Brain microvascular endothelial cell (primary cell): ENCODE data around the gene ST8SIA1.

Experiments
- DNase-seq: peaks from one replicate; pipeline ENCODE4 v3.0.0-alpha.2; 2020
- H3K27ac ChIP-seq: fragments of 250-450 bp; sonication (Bioruptor Pico); 2 replicates; pipeline ENCODE4 v1.5.1; 2020; ENCODE audit warnings: mild to moderate bottlenecking, moderate library complexity
- H3K27me3 ChIP-seq: fragments of 250-450 bp; sonication (Bioruptor Pico); replicated peaks from 2 replicates; pipeline ENCODE4 v1.5.1; 2020; ENCODE audit warnings: mild to moderate bottlenecking
- H3K36me3 ChIP-seq: fragments of 250-450 bp; sonication (Bioruptor Pico); replicated peaks from 2 replicates; pipeline ENCODE4 v1.5.1; 2020; ENCODE audit warnings: mild to moderate bottlenecking
- H3K4me3 ChIP-seq: 2 replicates; pipeline ENCODE4 v1.5.1; 2011; ENCODE audit warnings: low read depth, mild to moderate bottlenecking, control low read depth, low read length, moderate library complexity
- in situ Hi-C: cut with HindIII; loops from 2 replicates; pipeline ENCODE4 v1.10.0; 2017; ENCODE audit warnings: low sequenced_read_pairs, low pct_ligation_motif_present
- TF ChIP-seq, protein P1 (sequence below): IDR thresholded peaks from 2 replicates; pipeline ENCODE4 v1.5.1; 2011; ENCODE audit warnings: low read depth, mild to moderate bottlenecking, moderate library complexity, low read length, control low read depth, inconsistent platforms; ENCODE audit errors: missing control alignments

The ST8SIA1 gene

DNA sequence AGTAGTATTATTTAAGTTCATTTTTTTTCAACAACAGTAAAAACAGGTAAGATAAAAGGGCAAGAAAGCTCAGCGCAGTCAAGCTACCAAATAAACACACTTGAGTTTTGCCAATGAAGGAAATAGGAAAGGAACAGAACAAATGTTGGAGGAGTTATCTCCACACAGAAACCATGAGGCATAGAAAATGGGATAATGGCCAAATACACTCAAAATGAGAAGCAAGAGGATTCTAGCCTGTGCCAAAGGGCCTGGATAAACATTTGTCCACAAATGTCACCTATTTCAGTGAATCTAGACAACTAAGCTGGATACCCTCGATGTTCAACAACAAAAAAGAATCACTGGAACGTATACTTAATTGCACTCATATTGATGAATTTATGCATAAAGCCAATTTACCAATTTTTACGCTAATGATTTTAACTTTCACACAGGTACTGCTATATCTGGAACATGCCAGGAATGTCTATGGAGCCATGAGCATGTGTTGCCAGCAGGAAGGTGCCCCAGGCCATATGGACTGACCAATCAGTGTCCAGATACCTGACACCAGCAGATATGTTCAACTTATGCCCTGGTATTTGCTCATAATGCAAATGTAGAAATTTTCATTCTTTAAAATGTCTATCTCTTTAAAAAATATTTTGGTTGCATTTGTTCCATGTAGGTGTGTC lies 21.1 kb downstream of the ST8SIA1 start:
- TF ChIP-seq, protein P1, sequence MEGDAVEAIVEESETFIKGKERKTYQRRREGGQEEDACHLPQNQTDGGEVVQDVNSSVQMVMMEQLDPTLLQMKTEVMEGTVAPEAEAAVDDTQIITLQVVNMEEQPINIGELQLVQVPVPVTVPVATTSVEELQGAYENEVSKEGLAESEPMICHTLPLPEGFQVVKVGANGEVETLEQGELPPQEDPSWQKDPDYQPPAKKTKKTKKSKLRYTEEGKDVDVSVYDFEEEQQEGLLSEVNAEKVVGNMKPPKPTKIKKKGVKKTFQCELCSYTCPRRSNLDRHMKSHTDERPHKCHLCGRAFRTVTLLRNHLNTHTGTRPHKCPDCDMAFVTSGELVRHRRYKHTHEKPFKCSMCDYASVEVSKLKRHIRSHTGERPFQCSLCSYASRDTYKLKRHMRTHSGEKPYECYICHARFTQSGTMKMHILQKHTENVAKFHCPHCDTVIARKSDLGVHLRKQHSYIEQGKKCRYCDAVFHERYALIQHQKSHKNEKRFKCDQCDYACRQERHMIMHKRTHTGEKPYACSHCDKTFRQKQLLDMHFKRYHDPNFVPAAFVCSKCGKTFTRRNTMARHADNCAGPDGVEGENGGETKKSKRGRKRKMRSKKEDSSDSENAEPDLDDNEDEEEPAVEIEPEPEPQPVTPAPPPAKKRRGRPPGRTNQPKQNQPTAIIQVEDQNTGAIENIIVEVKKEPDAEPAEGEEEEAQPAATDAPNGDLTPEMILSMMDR: no peak
- H3K27me3 ChIP-seq: no peaks in the 10 kb centered on the region
- H3K4me3 ChIP-seq: no peak overlapping the region
- H3K36me3 ChIP-seq: no peaks in the 10 kb centered on the region
- H3K27ac ChIP-seq: no peak overlapping the region
- DNase-seq: no peak
- in situ Hi-C loops: no loop called here

DNA sequence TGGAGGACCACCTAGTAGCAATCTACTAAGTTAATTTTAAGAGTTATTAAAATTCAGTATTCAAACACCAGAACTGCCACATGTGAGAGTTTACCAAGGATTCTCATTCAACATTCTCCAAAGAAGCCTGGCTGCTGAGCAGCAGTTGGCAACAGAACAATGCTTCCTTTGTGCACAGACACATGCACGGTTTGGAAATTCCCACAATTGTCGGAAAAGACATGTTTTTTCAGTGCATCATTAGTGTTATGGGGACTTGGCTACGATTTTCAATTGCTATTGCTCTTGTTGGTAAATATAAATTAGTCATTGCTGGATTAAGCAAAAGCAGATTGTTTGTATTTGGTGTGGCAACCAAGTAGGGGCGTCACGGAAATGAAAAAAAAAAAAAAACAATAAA lies 22.2 kb downstream of the ST8SIA1 start:
- TF ChIP-seq, protein P1: no peak
- H3K27ac ChIP-seq: no peak overlapping the region
- H3K4me3 ChIP-seq: no peak overlapping the region
- in situ Hi-C loops: no loop called here
- H3K36me3 ChIP-seq: no peaks in the 10 kb centered on the region
- DNase-seq: peak; percentile 29
- H3K27me3 ChIP-seq: no peaks in the 10 kb centered on the region

DNA sequence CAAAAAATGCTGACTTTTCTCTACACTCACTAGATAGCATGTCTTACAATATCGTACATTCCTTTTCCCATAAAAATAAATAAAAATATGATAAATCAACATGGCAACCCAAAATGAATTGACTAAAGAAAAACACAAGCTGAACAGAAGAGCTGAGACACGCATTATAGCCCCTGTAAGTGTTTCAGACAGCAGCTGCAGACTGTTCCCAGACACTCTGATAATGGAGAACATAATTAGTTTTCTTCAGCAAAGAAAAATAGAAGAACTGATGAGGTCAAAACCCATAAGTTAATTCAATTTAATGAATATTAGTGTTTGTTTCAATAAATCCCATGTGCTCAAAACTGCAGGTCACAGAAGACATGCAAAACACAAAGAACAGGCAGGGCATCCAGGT lies 23.8 kb downstream of the ST8SIA1 start:
- no peak for DNase-seq
- TF ChIP-seq, protein P1: no peak
- no peaks in the 10 kb centered on the region for H3K27me3 ChIP-seq
- in situ Hi-C loops: no loop called here
- no peak overlapping the region for H3K4me3 ChIP-seq
- no peaks in the 10 kb centered on the region for H3K36me3 ChIP-seq
- no peak overlapping the region for H3K27ac ChIP-seq

DNA sequence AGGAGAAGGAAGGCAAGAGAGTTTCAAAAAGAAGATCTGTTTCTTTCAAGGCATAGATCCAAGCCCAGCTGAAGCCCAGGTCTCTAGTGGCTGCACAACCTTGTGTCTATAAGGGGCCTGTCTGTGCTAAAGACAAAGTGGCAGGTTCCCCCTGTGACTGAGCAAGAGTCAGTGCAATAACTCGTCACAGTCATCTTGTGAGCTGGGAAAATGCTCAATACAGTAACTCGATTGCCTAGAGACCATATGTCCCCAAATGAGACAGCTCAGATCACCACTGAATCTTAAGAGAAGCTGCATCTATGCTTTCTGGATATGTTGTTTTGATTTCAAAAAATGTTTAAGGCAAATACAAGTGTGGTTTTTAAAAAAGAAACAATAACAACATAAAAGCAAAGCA lies 24.2 kb downstream of the ST8SIA1 start:
- DNase-seq: no peak
- TF ChIP-seq, protein P1: no peak
- in situ Hi-C loops: no loop called here
- Histone ChIP-seq H3K27ac (no peak overlapping the region), H3K4me3 (no peak overlapping the region), H3K27me3 (no peaks in the 10 kb centered on the region), H3K36me3 (no peaks in the 10 kb centered on the region)

DNA sequence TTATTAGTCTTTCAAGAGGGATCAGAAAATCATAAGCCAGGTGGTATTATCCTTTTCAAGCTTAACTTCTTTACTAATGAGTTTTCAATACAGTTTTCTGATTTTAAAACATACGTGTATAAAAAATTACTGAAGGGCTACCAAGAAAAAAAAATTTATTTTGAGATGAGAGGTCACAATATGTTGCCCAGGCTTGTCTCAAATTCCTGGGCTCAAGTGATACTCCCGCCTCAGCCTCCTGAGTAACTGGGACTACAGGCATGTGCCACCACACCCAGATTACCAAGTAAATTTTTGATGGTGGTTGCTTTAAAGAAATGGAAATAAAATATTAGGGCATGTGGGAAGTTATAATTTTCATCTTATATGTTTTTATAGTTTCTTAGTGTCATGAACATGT lies 26.7 kb downstream of the ST8SIA1 start:
- in situ Hi-C loops: no loop called here
- DNase-seq: no peak
- no peak overlapping the region for H3K27ac ChIP-seq
- H3K36me3 ChIP-seq: no peaks in the 10 kb centered on the region
- no peak overlapping the region for H3K4me3 ChIP-seq
- TF ChIP-seq, protein P1: no peak
- H3K27me3 ChIP-seq: no peaks in the 10 kb centered on the region

DNA sequence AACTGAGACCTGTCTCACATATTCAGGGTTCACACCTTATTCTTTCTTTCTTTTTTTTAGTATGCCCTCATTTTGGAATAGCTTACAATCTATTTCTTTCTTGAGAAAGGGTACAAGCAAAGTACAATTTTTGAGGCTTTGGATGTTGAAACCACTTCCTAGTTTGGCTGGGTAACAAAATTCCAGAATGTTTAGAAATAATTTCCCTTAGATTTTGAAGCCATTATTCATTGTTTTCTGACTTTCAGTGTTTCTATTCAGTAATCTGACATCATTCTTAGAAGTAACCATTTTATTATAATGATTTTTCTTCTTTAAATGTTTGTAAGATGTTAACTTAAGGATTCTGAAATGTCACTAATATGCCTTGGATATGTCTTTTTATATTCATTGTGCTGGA lies 28.2 kb downstream of the ST8SIA1 start:
- TF ChIP-seq, protein P1: no peak
- DNase-seq: no peak
- in situ Hi-C loops: no loop called here

More for the DNA sequence above, 28.2 kb downstream of the ST8SIA1 start:
- Histone ChIP-seq H3K27me3 (no peaks in the 10 kb centered on the region), H3K27ac (no peak overlapping the region), H3K36me3 (no peaks in the 10 kb centered on the region), H3K4me3 (no peak overlapping the region)
